Spleen (tissue), 7 donors: ENCODE measurements around the gene TEX53.

Experiments used
- CTCF ChIP-seq, 11 experiments: fragments of 200-600 bp in 7 of 11; fragments of 450-650 bp in 4 of 11; sonication (generic) in 4 of 11; IDR thresholded peaks in 8 of 11; conservative IDR thresholded peaks in 3 of 11; 1 replicate in 7 of 11; 2 replicates in 4 of 11; pipeline versions ENCODE4 v1.4.0 to v1.8.0; 2016 to 2021; ENCODE audit warnings: antibody characterized with exemption in 11 of 11, inconsistent platforms in 4 of 11, mild to moderate bottlenecking in 1 of 11
- POLR2A ChIP-seq, 3 donors: fragments of 450-650 bp; IDR thresholded peaks; one replicate each; pipeline ENCODE4 v1.5.1; 2017; ENCODE audit warnings: antibody characterized with exemption in 3 of 3, mild to moderate bottlenecking in 1 of 3
- donor health status: DM: no; HTN: no; CAD: no; lungs with moderate emphysema.
- donor health status: DM: no; HTN: no; CAD: no.
- donor health status: DM: no; HTN: no; CAD: no.

- no peak for TF ChIP-seq POLR2A (IDR thresholded peaks at IDR 0.05)
- TF ChIP-seq CTCF (IDR thresholded peaks at IDR 0.05 in 8 of 11, conservative IDR thresholded peaks at IDR 0.05 in 3 of 11) = no peak
Measured at GRCh38 chr9:114616684-114617520, 40.7 kb downstream of the TEX53 start.
